GM10248 (cell line): ENCODE results near the gene PRR33.

ENCODE experiments used
- CTCF ChIA-PET: fragments of 300-600 bp; sonication (Branson Sonifier 250); formaldehyde crosslinking; extraction: SDS; loops from one replicate; lab custom pipeline; 2021; ENCODE audit warnings: antibody characterized with exemption; lab: Yijun Ruan, JAX
- POLR2A ChIA-PET: fragments of 350-650 bp; sonication (Branson Sonifier 250); formaldehyde crosslinking; extraction: SDS; loops from one replicate; lab custom pipeline; 2020; ENCODE audit warnings: antibody characterized with exemption; lab: Yijun Ruan, JAX
- DNase-seq: peaks from one replicate; pipeline ENCODE4 v3.0.0; 2012; ENCODE audit errors: extremely low spot score
- TF ChIP-seq, protein P1 (sequence below): IDR thresholded peaks from 2 replicates; pipeline ENCODE4 v1.5.1; 2012; ENCODE audit warnings: mild to moderate bottlenecking, low read depth; ENCODE audit errors: extremely low read depth, missing control alignments, control extremely low read depth

Gene PRR33

DNA sequence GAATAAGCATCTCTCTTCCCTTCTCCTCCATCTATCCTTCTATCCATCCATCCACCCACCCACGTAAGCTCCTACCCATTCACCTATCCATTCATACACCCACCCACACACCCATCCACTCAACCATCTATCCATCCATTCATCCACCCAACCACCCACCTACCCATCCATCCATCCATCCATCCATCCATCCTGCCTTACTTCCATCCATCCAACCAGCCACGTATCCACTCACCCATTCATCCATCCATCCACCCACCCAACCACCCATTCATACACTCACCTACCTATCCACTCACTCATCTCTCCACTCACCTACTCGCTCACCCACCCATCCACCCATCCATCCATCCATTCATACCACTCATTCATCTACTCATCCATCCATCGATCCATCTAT lies 41.0 kb upstream of the PRR33 start:
- TF ChIP-seq, protein P1, sequence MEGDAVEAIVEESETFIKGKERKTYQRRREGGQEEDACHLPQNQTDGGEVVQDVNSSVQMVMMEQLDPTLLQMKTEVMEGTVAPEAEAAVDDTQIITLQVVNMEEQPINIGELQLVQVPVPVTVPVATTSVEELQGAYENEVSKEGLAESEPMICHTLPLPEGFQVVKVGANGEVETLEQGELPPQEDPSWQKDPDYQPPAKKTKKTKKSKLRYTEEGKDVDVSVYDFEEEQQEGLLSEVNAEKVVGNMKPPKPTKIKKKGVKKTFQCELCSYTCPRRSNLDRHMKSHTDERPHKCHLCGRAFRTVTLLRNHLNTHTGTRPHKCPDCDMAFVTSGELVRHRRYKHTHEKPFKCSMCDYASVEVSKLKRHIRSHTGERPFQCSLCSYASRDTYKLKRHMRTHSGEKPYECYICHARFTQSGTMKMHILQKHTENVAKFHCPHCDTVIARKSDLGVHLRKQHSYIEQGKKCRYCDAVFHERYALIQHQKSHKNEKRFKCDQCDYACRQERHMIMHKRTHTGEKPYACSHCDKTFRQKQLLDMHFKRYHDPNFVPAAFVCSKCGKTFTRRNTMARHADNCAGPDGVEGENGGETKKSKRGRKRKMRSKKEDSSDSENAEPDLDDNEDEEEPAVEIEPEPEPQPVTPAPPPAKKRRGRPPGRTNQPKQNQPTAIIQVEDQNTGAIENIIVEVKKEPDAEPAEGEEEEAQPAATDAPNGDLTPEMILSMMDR, result no peak
- POLR2A ChIA-PET, result no interaction called here
- DNase-seq, result no peak
- CTCF ChIA-PET, result interaction anchor here (2.0 kb wide), 1 partner anchor 10 kb away, joined by 6 read pairs; no protein-coding TSS in a partner anchor

DNA sequence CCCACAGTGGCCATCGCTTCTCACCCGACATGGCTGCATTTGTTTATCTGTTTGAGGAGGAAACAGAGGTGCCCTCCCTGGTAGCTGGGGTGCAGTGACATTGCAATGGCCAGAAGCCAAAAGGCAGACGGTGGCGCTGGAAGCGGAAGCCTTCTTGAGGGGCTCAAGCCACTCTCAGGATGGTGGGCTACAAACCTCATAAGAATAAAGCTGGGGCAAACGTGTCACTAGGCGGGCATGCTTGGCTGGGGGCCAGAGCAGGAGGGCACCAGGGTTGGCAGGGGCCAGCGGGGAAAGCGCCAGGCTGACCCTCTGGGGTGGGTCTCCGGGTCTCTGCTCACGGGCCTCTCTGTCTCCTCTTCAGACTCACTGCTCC lies 40.4 kb upstream of the PRR33 start:
- ChIA-PET CTCF (no interaction called here), POLR2A (interaction anchor here (0.7 kb wide), 1 partner anchor 68 kb away, joined by 8 read pairs; no protein-coding TSS in a partner anchor)
- no peak for DNase-seq
- TF ChIP-seq, protein P1, result no peak

DNA sequence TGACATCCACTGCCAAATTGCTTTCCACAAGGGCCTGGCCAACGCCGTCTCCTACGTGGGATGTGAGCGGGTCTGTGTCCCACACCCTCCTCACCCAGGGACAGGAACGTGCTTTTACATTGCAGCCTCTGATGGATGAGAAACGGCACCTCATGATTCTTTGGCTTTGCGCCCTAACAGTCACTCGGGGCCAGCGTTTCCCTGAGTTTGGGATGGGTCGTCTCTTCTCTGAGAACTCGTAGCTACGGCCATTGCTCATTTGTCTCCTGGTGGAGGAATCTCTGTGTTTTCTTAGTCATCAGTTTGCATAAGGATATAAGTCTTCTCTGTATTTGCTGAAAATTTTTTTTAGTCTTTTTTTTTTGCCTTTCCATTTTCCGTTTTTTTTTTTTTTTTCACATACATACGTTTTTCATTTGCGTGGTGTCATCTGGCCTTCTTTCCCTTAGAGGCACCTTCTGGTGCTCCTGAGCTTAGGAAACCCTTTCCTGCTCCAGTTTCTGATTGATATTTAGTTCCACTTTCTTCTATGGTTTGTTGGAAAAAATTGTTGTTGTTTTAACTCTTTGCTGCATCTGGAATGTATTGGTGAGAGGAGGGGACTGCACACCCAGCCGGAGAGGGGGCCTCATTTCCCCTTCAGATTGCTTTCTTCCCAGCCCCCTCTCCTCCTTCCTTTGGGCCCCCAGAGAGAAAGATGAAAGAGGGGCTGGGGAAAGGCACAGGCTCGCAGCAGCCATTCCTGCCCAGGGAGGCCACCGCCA lies 39.8 kb upstream of the PRR33 start:
- ChIA-PET CTCF (no interaction called here), POLR2A (interaction anchor here (0.6 to 0.7 kb wide), 2 partner anchors 69 to 1113 kb away, joined by 3 to 8 read pairs; no protein-coding TSS in a partner anchor)
- DNase-seq, result no peak
- TF ChIP-seq, protein P1, result no peak

DNA sequence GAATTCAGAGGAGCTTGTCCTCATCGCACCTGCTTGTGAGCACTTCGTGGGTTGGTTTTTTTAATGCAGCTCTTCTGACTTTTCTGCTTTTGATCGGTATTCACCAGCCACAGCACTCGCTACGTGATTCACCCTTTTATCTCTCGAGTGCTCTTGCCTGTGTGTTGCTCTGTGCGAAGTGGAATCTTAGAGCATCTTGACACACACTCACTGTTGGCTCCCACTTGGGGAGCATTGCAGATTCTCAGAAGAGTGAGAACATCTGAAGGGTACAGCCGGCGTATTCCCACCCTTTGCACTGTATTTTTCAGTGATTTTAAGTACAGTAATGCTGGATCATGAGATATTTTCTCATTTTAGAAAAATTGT lies 38.8 kb upstream of the PRR33 start:
- POLR2A ChIA-PET, result no interaction called here
- DNase-seq, result no peak
- CTCF ChIA-PET, result interaction anchor here (0.7 to 0.9 kb wide), 2 partner anchors 48 to 236 kb away, joined by 3 read pairs; no protein-coding TSS in a partner anchor
- TF ChIP-seq, protein P1, result no peak

DNA sequence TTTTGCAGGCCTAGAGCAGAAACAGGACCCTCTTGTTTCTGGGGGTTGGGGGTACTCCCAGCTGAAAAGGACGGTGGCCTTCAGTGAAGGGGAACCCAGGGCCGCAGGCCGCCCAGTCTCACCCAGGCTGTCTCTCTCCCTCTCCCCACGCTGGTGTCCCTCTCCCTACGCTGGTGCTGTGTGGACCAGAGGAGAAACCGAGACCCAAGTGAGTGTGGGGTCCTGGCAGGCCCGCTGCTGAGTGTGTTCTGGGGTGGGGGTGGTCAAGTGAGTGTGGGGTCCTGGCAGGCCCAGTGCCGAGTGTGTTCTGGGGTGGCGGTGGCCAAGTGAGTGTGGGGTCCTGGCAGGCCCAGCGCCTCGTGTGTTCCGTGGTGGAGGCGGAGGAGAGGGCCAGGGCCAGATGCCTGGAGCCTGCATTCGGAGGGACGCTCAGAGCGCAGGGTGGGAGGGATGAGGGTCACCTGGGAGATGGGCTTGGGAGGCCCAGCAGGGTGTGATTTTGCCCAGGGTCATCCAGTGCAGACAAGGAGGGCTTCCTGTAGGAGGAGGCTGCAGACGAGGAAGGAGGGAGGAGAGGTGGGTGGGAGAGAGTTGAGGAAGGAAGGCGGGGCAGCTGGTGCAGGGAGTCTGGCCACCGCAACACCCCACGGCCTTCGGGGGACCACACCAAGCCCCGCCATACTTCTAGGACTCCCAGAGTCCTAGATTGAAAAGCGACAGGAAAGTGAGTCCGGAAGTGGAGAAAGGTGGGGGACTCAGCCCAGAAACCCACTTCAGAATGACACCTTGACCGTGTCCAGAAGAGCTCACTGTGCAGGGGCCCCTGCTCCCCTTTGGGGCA lies 38.1 kb upstream of the PRR33 start:
- TF ChIP-seq, protein P1, result no peak
- ChIA-PET POLR2A (no interaction called here), CTCF (interaction anchor here (0.7 to 0.9 kb wide), 2 partner anchors 48 to 236 kb away, joined by 3 read pairs; no protein-coding TSS in a partner anchor)
- no peak for DNase-seq

DNA sequence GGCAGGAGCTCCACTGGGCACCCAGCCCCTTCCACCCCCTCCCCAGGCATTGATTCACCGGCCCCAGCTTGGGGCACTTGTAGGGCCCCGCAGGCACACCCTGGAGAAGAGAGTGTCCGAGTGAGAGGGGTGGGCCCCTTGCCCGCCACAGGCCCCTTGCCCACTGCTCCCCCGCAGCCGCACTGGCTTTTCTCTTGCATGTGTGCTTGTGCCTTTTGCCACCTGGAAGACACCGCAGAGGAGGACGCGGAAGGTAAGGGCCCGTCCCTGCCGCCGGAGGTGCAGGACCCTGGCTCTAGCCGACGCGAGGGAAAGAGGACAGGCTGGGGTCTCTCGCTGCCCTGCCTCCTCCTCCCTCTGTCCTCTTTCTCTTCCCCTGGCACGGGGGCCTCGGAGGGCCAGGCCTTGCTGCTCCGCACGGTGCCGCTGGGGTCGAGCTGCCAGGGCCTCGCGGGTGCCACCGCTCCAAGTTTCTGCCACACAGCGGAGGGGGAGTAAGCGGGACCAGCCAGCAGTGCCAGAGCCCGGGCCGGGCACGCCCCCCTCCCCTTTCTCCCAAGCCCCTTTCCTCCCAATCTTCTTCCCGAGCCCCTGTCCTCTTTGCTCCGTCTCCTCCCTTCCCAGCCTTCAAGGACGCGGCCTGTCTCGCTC lies 37.3 kb upstream of the PRR33 start:
- ChIA-PET CTCF (no interaction called here), POLR2A (no interaction called here)
- no peak for DNase-seq
- TF ChIP-seq, protein P1, result no peak
